ENCODE measurements around the gene TAS2R13.

The TAS2R13 gene

GRCh38 chr12:10861366-10861765, 48.0 kb downstream of the TAS2R13 start:
- Histone ChIP-seq H3K4me3 (ENCODE audit: low read depth, low read length) (no peak overlapping the region), H3K27ac (ENCODE audit: extremely low read depth, low read depth, low read length) (no peak overlapping the region), H3K4me1 (ENCODE audit: control insufficient read depth, insufficient read depth, low read length) (no peaks in the 10 kb centered on the region), H3K9me3 (ENCODE audit: control insufficient read depth, insufficient read depth, low read depth, low read length) (no peaks in the 10 kb centered on the region), H3K36me3 (ENCODE audit: control insufficient read depth in 2 of 2, insufficient read depth in 1 of 2, low read length in 2 of 2) (peaks cover 0 to 5% of the 10 kb centered on the region in 2 experiments; a peak in 1 of 3 replicates)
- POLR2A ChIA-PET, result no interaction called here
- TF ChIP-seq ZBTB21 (tag by site-specific recombination; IDR thresholded peaks at IDR 0.05) (no peak), ZNF433 (tag by site-specific recombination; IDR thresholded peaks at IDR 0.05; ENCODE audit: low read depth) (no peak), ZNF280C (tag by site-specific recombination; IDR thresholded peaks at IDR 0.05) (no peak), ZBTB10 (tag by site-specific recombination; IDR thresholded peaks at IDR 0.05) (no peak), GFI1B (tag by site-specific recombination; IDR thresholded peaks at IDR 0.05) (no peak), GLI2 (tag by site-specific recombination; IDR thresholded peaks at IDR 0.05; ENCODE audit: borderline replicate concordance, low read depth) (no peak), ZNF658 (tag by site-specific recombination; IDR thresholded peaks at IDR 0.05) (no peak), ZFP41 (tag by site-specific recombination; IDR thresholded peaks at IDR 0.05; ENCODE audit: borderline replicate concordance) (no peak)
- CTCF ChIA-PET, result no interaction called here

Measured in HEK293 (cell line).